ENCODE measurements around the gene REM2.

Gene REM2

GRCh38 chr14:22875748-22876319 lies 7.2 kb upstream of the REM2 start:
- no peak for ATAC-seq

- ATAC-seq: no peak
Observed at GRCh38 chr14:22877000-22877501, 6.0 kb upstream of the REM2 start.

GRCh38 chr14:22878271-22879246 lies 4.5 kb upstream of the REM2 start:
- no peak for ATAC-seq

- no peak for ATAC-seq
Observed at GRCh38 chr14:22882064-22882463, 958 bp upstream of the REM2 start.

GRCh38 chr14:22882529-22883172 lies 371 bp upstream of the REM2 start:
- no peak for ATAC-seq

GRCh38 chr14:22884076-22884737 lies 1.2 kb downstream of the REM2 start:
- no peak for ATAC-seq

- no peak for ATAC-seq
Observed at GRCh38 chr14:22884738-22885523, 1.9 kb downstream of the REM2 start.

GRCh38 chr14:22885975-22886374 lies 3.0 kb downstream of the REM2 start:
- ATAC-seq: no peak

- ATAC-seq: peak; percentile 66 to 68
Observed at GRCh38 chr14:22886500-22887259, 3.7 kb downstream of the REM2 start.

GRCh38 chr14:22887260-22887989 lies 4.4 kb downstream of the REM2 start:
- ATAC-seq: peak; percentile 38 to 47

- ATAC-seq: peak; percentile 37 to 50
Observed at GRCh38 chr14:22887990-22888378, 5.0 kb downstream of the REM2 start.

- no peak for ATAC-seq
Observed at GRCh38 chr14:22888662-22889061, 5.6 kb downstream of the REM2 start.

GRCh38 chr14:22890416-22890815 lies 7.4 kb downstream of the REM2 start:
- ATAC-seq: no peak

- ATAC-seq: no peak
Observed at GRCh38 chr14:22892488-22892887, 9.5 kb downstream of the REM2 start.

- no peak for ATAC-seq
Observed at GRCh38 chr14:22893706-22894105, 10.7 kb downstream of the REM2 start.

- no peak for ATAC-seq
Observed at GRCh38 chr14:22895402-22895801, 12.4 kb downstream of the REM2 start.

- no peak for ATAC-seq
Observed at GRCh38 chr14:22896356-22896755, 13.3 kb downstream of the REM2 start.

- ATAC-seq: no peak
Observed at GRCh38 chr14:22896760-22897159, 13.7 kb downstream of the REM2 start.

- no peak for ATAC-seq
Observed at GRCh38 chr14:22897357-22897756, 14.3 kb downstream of the REM2 start.

- ATAC-seq: peak; percentile 97
Observed at GRCh38 chr14:22898302-22899090, 15.5 kb downstream of the REM2 start.
